Measurements from ENCODE around the gene MTOR. TPM values are rescaled to one million over a fixed set of nuclear protein-coding genes. Genes with fewer than 3 reads are reported as not detected.

MTOR gene
- total and polyA plus RNA-seq, 10 of the 15 experiments (the other 5 are each of a cell fraction or from before 2014, with no cell fraction given): 6.6 to 41.8 (median 29.8) TPM

GRCh38 chr1:11059155-11059967 lies 203.0 kb downstream of the MTOR start:
- Histone ChIP-seq H3K4me3 (peak overlapping the region; percentile 95), H3K27ac (ENCODE audit: control insufficient read depth, insufficient read depth) (peak overlapping the region; percentile 66), H3K9ac (ENCODE audit: control insufficient read depth, insufficient read depth, low read length) (peak overlapping the region; percentile 71), H4K20me1 (ENCODE audit: control insufficient read depth, insufficient read depth) (no peaks in the 10 kb centered on the region), H3K79me2 (ENCODE audit: control insufficient read depth, insufficient read depth, low read length) (peaks cover 35% of the 10 kb centered on the region), H3K27me3 (replicated peaks in 1 of 2; ENCODE audit: control insufficient read depth in 2 of 2, insufficient read depth in 2 of 2, low read length in 1 of 2) (no peaks in the 10 kb centered on the region), H2AFZ (ENCODE audit: control insufficient read depth, low read depth, low read length) (peak overlapping the region; percentile 33), H3K4me1 (ENCODE audit: control insufficient read depth, insufficient read depth, low read length) (peaks cover 26% of the 10 kb centered on the region), H3K9me3 (replicated peaks; ENCODE audit: control insufficient read depth, insufficient read depth, low read length) (no peaks in the 10 kb centered on the region), H3K36me3 (ENCODE audit: control insufficient read depth in 2 of 2, insufficient read depth in 2 of 2, low read length in 1 of 2) (peaks cover 5 to 6% of the 10 kb centered on the region in 2 experiments; a peak in 3 of 4 replicates), H3K4me2 (ENCODE audit: control insufficient read depth, insufficient read depth) (peak overlapping the region; percentile 89)
- WGBS (ENCODE audit: insufficient coverage, insufficient replicate concordance, low lambda C conversion rate, missing lambda C conversion rate): 2% methylated on average over 55 of the region's 72 CpGs
- BruUV-seq (replicated peaks): no TSS peak
- DNase-seq (ENCODE audit: low read depth, low spot score) (no peak), ATAC-seq (peak; percentile 2), FAIRE-seq (no peak)
- ChIA-PET POLR2A (interaction anchor here (1.0 kb wide), 1 partner anchor 21 kb away, joined by 3 read pairs; no protein-coding TSS in a partner anchor), CTCF (interaction anchor here (5.1 kb wide), 1 partner anchor 22 kb away, joined by 36 read pairs; no protein-coding TSS in a partner anchor), SMC1A (ENCODE audit: uncharacterized antibody, unreplicated experiment) (interaction anchor here (3.5 kb wide), 1 partner anchor 21 kb away, joined by 17 read pairs; no protein-coding TSS in a partner anchor), RAD21 (ENCODE audit: unreplicated experiment) (interaction anchor here (0.6 to 1.6 kb wide), 2 partner anchors 22 to 206 kb away, joined by 3 to 11 read pairs; no protein-coding TSS in a partner anchor)
- intact Hi-C loops (cut with micrococcal nuclease; ENCODE audit: unreplicated experiment): no loop called here
- in situ Hi-C loops (cut with MboI): no loop called here
- TF ChIP-seq NR2C1 (IDR thresholded peaks at IDR 0.05) (no peak), YY1 (IDR thresholded peaks at IDR 0.05; ENCODE audit: low read depth, low read length) (0 out of 2 replicates have a peak, but pooled peaks have one; percentile 1), SUZ12 (IDR thresholded peaks at IDR 0.05; ENCODE audit: unreplicated experiment) (no peak), POLR2A (IDR thresholded peaks at IDR 0.05; ENCODE audit: low read depth, low read length) (peak; percentile 41), NKRF (conservative IDR thresholded peaks at IDR 0.05) (0 out of 2 replicates have a peak, but pooled peaks have one; percentile 37), MYC (IDR thresholded peaks at IDR 0.05; ENCODE audit: insufficient read depth, insufficient read length, insufficient replicate concordance, low read length, severe bottlenecking) (peak; percentile 63), LARP7 (IDR thresholded peaks at IDR 0.05) (no peak), PKNOX1 (IDR thresholded peaks at IDR 0.05) (0 out of 2 replicates have a peak, but pooled peaks have one; percentile 18), POLR2AphosphoS2 (IDR thresholded peaks at IDR 0.05; ENCODE audit: low read depth, low read length) (0 out of 2 replicates have a peak, but pooled peaks have one; percentile 27)
